ENCODE results near the gene NUDT22. TPM values are rescaled to one million over a fixed set of nuclear protein-coding genes. Genes with fewer than 3 reads are reported as not detected.

Gene NUDT22
- total and polyA plus RNA-seq, 2 of the 8 experiments (the other 6 are each of a cell fraction or from before 2014, with no cell fraction given): 43.4 to 69.0 TPM

GRCh38 chr11:64201543-64201942 lies 24.5 kb upstream of the NUDT22 start:
- Histone ChIP-seq H3K23me2 (ENCODE audit: low read depth, low read length) (no peaks in the 10 kb centered on the region; the same call in 1 of the 2 replicates), H3K4me1 (replicated peaks in 1 of 4; ENCODE audit: control insufficient read depth in 3 of 4, insufficient read depth in 4 of 4, low read length in 3 of 4) (no peaks in the 10 kb centered on the region), H2BK20ac (ENCODE audit: low read length) (no peak overlapping the region), H4K5ac (ENCODE audit: insufficient read length, low read depth, low read length) (no peak overlapping the region), H3K27me3 (replicated peaks in 1 of 4; ENCODE audit: control insufficient read depth in 3 of 4, extremely low read depth in 1 of 4, insufficient read depth in 3 of 4, low read length in 3 of 4) (no peaks in the 10 kb centered on the region; a peak in 1 of 7 replicates), H3K23ac (ENCODE audit: insufficient read length) (no peak overlapping the region), H2BK120ac (replicated peaks; ENCODE audit: low read depth, low read length) (no peak overlapping the region), H3K79me1 (ENCODE audit: low read depth, low read length) (no peaks in the 10 kb centered on the region), H2AK5ac (ENCODE audit: low read depth, low read length) (no peak overlapping the region), H3K9me3 (ENCODE audit: insufficient read depth in 2 of 2, low read depth in 1 of 2, low read length in 1 of 2) (no peaks in the 10 kb centered on the region), H2BK12ac (ENCODE audit: low read depth, low read length) (no peak overlapping the region), H3K36me3 (ENCODE audit: control insufficient read depth in 2 of 4, insufficient read depth in 4 of 4, low read length in 3 of 4) (peaks cover 50 to 85% (median 71%) of the 10 kb centered on the region in 4 experiments), H2BK15ac (ENCODE audit: low read length) (no peak overlapping the region), H4K8ac (ENCODE audit: extremely low read depth, insufficient read depth, low read length) (no peak overlapping the region), H4K20me1 (replicated peaks in 1 of 2; ENCODE audit: control insufficient read depth in 1 of 2, insufficient read depth in 2 of 2, low read length in 2 of 2) (peaks cover 5 to 19% of the 10 kb centered on the region in 2 experiments), H3K4me2 (ENCODE audit: insufficient read depth in 1 of 2, low read depth in 2 of 2, low read length in 2 of 2) (no peak overlapping the region), H4K91ac (replicated peaks; ENCODE audit: insufficient read length, low read length) (no peak overlapping the region), H2AFZ (ENCODE audit: low read length) (no peak overlapping the region), H3K4me3 (ENCODE audit: extremely low read depth in 1 of 4, insufficient read depth in 2 of 4, low read depth in 3 of 4, low read length in 4 of 4) (no peak overlapping the region), H3K18ac (ENCODE audit: extremely low read depth, low read length) (no peak overlapping the region), H2BK5ac (ENCODE audit: low read depth, low read length) (no peak overlapping the region), H3K14ac (ENCODE audit: insufficient read length) (no peak overlapping the region), H3K4ac (replicated peaks; ENCODE audit: insufficient read length, low read depth, low read length) (no peak overlapping the region), H3K79me2 (ENCODE audit: control insufficient read depth in 1 of 2, insufficient read depth in 2 of 2, low read length in 2 of 2) (no peaks in the 10 kb centered on the region; a peak in 1 of 4 replicates), H3K27ac (ENCODE audit: low read depth, low read length) (no peak overlapping the region), H3K9ac (replicated peaks in 1 of 4; ENCODE audit: extremely low read depth in 1 of 4, low read depth in 3 of 4, low read length in 3 of 4) (no peak overlapping the region), H3K56ac (replicated peaks; ENCODE audit: insufficient read length, low read depth, low read length) (no peak overlapping the region)
- POLR2A ChIA-PET (ENCODE audit: partially characterized antibody): interaction anchor here (1.0 to 18.4 kb wide), 5 partner anchors 9 to 68 kb away, joined by 3 to 253 read pairs (median 11); partner anchors contain the start of genes NUDT22, STIP1 and TRPT1
- FAIRE-seq (no peak), DNase-seq (ENCODE audit: low read depth in 1 of 2, low spot score in 2 of 2) (no peak)
- WGBS, 2 experiments (ENCODE audit: extremely low coverage in 1 of 2, insufficient coverage in 1 of 2, insufficient read length in 1 of 2, insufficient replicate concordance in 2 of 2, low coverage in 1 of 2, low lambda C conversion rate in 2 of 2, missing lambda C conversion rate in 1 of 2): 90% methylated on average over 3 of the region's 3 CpGs; no CpG with 5 or more reads in 1 of the 2 experiments
- CTCF ChIA-PET (ENCODE audit: partially characterized antibody): interaction anchor here (0.9 to 1.3 kb wide), 2 partner anchors 11 to 103 kb away, joined by 3 read pairs; no protein-coding TSS in a partner anchor
- no peak for TF ChIP-seq KDM4A (IDR thresholded peaks at IDR 0.05; ENCODE audit: low read depth, low read length, severe bottlenecking)
- no peak for TF ChIP-seq EGR1 (IDR thresholded peaks at IDR 0.05; ENCODE audit: borderline replicate concordance, low read depth, low read length)
- TF ChIP-seq NANOG (IDR thresholded peaks at IDR 0.05; ENCODE audit: insufficient read depth, low read depth, low read length, poor library complexity, severe bottlenecking): no peak
- TF ChIP-seq NRF1 (IDR thresholded peaks at IDR 0.05; ENCODE audit: low read depth, low read length): no peak

Data from H1 (cell line).